NCI-H1092 (cell line): ENCODE measurements around the gene GSTP1.
"Not testable (repeated sequence)": the region's sequence is repeated elsewhere in the genome, so short reads cannot be mapped to it uniquely, and the experiment has no call there.

ENCODE experiments used
- DNase-seq: peaks from one replicate; lab custom pipeline; 2025; lab: John Stamatoyannopoulos, UW

Gene GSTP1

DNA sequence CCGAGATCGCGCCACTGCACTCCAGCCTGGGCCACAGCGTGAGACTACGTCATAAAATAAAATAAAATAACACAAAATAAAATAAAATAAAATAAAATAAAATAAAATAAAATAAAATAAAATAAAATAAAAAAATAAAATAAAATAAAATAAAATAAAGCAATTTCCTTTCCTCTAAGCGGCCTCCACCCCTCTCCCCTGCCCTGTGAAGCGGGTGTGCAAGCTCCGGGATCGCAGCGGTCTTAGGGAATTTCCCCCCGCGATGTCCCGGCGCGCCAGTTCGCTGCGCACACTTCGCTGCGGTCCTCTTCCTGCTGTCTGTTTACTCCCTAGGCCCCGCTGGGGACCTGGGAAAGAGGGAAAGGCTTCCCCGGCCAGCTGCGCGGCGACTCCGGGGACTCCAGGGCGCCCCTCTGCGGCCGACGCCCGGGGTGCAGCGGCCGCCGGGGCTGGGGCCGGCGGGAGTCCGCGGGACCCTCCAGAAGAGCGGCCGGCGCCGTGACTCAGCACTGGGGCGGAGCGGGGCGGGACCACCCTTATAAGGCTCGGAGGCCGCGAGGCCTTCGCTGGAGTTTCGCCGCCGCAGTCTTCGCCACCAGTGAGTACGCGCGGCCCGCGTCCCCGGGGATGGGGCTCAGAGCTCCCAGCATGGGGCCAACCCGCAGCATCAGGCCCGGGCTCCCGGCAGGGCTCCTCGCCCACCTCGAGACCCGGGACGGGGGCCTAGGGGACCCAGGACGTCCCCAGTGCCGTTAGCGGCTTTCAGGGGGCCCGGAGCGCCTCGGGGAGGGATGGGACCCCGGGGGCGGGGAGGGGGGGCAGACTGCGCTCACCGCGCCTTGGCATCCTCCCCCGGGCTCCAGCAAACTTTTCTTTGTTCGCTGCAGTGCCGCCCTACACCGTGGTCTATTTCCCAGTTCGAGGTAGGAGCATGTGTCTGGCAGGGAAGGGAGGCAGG is at the start of gene GSTP1:
GSTP1 (plus strand) TSS at position 566 of the 958 bp plus-strand sequence; CDS start at position 598, 32 bp downstream.
- peak; percentile 81 for DNase-seq

DNA sequence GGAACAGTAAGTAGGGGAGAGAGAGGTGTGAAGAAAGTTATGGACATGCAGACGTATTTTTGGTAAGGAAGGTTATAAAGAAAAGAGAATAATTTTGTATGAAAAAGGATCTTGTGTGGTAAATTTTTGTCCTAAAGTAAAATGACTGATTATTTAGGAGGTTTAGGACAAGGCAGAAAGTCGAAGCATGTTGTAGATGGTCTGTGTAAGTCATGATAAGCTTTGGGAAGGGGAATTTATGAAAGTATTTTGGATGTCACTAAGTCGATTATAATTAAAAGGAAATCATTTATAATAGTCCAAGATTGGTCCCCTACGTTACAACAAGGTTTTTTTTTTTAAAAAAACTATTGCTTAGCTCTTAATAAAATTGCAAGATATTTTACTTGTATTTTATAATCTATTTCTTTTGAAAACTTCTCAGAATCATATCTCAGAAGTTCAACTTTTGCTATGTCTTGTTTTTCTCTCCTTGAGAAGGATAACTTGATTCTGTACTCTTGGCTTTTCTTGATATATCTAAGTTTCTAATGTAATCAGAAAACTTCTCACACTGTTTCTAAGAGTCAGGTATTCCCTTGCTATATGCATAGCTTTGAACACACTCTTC is 49.4 kb upstream of the GSTP1 start:
- DNase-seq: no peak

DNA sequence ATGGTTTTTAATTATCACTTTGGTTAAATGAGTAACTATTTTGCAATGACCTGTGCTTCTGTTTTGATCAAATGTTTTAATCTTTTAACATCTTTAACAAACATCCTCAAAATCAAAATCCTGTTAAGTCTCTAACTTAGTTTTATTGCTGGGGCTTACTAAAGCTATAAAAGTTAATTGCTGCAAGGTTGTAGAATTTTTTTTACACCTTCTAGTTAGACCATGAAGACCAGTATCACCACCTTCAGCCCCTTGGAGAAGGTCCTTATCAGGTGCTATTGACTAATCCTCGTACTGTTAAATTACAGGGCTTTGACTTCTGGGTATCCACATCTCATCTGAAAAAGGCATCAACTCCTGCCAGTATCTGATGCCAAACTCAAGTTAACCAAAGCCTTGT is 48.1 kb upstream of the GSTP1 start:
- DNase-seq: no peak

DNA sequence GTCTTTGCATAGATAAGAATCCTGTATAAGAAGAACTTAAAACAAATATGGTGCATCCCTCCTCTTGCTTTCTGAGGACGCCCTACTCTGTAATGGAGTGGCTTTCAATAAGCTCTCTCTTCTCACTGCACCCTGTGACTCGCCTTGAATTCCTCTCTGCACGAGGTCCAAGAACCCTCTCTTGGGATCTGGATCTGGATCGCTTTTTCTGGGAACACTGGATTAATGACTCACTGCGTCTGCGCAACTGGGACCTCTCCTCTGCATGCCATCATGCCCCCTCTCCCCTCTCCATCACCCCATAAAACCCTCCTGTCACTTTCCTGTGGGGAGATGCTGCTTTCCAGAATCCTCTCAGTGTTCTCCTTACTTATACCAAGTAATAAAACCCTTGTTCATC is 45.3 kb upstream of the GSTP1 start:
- no peak for DNase-seq

DNA sequence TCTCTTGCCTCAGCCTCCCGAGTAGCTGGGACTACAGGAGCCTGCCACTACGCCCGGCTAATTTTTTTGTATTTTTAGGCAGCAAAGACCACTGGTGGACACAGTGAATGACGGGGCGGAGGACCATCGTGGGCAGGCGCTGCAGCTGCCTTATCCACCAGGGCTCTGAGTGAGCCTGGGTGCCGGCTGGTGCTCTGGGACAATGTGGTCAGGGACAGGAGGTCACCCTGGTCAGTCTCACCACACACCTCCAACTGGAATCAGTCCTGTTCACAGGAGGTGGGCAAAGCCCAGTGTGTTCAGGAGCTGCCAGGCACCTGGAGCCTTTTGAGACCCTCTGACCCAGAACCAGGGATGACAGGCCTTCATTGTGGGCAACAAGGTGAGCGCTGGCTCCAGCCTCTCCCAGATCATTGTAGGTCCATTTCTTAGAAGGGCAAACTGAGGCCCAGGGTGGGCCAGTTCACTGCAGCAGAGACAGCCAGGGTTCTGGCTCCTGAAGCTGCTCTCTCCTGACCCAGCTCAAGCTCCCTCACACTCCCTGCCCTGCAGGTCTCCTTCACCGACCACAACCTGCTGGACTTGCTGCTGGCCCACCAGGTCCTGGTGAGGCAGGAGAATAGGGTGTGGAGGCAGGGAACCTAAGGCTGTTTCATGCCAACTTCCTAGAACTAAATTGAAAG is 44.6 kb upstream of the GSTP1 start:
- DNase-seq: no peak

DNA sequence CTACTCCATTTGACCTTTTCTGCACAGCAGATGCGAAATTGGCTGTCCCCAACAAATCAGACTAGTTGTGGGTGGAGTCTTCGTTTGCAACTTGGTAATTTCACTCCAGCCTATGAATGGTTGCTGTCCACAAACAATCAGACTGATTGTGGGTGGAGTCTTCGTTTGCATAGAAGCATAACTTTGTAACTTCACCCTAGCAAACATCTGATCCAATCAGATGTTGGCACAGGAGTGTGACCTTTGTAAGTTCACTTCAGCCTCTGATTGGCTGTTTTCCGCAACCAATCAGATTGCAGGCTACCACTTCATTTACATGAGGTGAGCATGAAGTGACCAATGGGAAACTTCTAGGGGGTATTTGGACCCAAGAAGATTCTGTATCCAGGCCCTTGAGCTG is 44.1 kb upstream of the GSTP1 start:
- no peak for DNase-seq

DNA sequence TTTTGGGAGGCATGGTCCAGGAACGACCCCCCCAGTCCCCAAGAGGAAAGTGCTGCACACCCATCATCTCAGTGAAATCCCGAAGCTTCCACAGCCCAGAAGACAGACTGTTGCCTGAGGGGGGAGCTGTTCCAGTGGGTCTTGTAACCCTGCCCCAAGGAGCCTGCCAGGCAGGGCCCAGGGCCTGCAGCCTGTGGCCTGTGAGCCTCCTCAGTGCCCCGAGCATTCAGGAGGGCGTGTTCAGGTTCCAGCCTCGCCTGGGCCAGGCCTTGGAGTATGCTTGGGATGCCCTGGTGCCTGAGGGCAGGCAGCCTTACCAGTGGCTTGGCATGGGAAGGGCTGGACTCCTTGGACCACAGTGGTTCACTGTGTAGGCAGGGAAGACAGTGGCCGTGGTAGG is 42.4 kb upstream of the GSTP1 start:
- no peak for DNase-seq

DNA sequence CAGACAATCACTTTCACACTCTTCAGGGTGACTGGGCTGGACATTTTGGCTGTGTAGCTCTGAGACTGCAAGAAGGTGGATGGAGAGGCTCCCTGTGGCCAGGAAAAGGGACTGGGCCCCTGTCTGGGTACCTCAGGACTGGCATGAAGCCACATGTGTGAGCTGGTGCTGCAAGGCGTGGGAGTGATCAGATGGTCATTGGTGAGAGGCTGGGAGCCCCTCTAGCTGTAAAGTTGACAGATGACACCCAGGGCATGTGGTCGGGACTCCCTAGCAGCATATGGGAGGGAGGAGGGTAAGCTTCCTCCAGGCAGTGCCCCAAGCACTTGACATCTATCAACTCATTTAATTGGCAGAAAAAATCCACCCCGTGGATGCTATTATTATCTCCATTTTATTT is 41.4 kb upstream of the GSTP1 start:
- no peak for DNase-seq

DNA sequence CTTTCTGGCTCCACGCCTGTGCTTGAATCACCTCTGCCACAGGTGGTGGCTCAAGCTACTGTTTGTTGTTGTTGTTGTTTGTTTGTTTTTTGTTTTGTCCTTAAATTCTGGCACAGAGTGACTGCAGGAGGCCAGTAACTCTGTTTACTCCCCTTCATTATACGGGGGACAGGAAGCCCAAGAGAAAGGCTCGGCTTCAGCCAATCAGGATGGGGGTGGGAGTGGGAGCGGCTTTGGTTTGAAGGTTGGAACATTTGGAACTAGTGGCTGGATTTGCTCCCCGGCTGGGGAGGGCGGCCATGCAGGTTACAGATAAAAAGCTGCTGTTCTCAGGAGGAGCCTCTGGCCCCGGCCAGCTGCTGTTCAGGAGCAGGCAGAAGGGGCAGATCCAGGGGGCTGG is 40.6 kb upstream of the GSTP1 start:
- no peak for DNase-seq

DNA sequence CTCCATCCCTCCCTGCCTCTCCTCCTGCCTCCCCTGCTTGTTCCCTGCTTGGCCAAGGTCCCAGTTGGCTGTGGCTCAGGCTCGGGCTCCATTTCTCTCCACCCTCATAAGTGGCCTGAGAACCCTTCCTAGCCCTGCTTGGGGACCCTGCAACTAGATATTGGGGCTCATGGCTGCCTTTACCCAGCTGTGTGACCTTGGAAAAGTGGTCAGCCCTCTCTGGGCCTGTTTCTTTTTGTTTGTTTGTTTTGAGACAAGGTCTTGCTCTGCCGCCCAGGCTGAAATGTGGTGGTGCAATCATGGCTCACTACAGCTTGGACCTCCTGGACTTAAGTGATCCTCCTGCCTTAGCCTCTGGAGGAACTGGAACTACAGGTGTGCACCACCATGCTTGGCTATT is 40.0 kb upstream of the GSTP1 start:
- no peak for DNase-seq

DNA sequence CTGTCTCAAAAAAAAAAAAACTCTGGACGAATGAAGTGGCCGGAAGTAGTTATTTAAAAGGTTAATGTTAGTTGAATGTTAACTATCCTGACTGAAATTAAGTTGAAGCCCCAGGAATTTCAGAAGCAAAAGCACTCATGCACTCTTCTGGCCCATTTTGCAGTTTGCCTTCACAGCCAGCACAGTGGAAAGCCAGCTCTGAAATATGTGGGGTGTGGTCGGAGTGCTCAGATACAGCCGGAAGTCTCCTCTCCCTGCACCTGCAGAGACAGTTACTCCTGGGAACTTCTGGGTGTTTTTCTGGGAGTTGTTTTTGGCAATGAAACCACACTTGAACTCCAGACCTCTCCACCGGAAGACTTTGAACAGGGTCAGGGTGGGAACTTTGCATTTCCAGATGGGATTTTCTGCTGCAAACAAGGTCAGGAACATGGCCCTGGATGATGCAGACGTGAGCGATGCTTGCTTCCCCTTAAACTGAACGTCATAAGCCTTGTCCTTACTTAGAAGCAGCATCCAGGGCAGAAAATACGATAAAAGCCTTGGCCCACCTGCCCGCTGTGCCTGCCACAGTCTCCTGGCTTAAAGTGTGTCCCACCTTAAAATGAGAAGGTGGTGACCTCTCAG is 38.9 kb upstream of the GSTP1 start:
- no peak for DNase-seq

DNA sequence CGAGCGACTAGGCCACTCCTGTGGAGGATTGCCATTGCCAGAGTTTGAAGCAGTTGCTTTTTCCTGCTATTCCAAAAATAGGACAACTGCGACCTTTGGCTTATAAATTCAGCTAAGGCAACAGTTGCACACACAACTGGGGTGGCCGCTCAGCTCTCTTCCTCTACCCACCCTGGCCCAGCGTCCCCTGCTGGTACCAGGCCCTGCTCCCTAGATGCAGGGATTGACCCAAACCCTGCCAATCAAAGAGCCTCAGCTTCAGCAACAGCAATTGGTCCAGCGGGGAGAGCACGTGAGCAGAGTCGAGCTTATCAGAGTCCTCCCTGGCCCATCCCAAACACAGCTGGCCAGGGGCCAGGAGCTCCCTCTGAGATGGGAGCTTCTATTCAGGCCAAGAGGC is 38.3 kb upstream of the GSTP1 start:
- DNase-seq: no peak

DNA sequence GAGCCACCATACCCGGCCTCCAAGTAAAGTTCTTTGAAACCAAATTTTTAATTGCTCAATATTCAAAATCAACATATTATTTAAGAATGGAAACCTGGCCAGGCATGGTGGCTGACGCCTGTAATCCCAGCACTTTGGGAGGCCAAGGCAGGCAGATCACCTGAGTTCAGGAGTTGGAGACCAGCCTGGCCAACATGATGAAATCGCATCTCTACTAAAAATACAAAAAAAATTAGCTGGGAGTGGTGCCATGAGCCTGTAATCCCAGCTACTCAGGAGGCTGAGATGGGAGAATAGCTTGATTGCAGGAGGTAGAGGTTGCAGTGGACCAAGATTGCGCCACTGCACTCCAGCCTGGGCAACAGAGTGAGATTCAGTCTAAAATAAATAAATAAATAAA is 35.5 kb upstream of the GSTP1 start:
- not testable (repeated sequence) for DNase-seq

DNA sequence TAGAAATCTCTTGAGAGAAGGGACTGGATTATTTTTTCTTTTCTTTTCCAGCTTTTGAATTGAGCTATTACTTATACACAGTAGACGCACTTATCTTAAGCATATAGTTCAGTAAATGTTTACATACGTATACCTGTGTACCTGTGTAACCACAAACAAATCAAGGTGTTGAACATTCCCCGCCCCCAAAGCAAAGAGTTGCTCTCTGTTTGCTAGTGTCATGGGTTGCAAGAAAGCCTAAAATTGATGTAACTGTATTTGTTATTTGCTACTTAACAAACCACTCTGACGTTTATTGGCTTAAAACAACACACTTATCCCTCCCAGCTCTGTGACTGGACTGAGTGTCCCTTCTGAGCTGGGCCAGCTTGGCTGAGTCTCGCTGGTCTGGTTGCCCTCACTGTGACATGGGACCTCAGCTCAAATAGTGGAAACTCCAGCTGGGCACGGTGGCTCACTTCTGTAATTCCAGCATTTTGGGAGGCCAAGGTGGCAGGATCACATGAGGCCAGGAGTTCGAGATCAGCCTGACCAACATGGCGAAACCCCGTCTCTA is 35.0 kb upstream of the GSTP1 start:
- DNase-seq: no peak

DNA sequence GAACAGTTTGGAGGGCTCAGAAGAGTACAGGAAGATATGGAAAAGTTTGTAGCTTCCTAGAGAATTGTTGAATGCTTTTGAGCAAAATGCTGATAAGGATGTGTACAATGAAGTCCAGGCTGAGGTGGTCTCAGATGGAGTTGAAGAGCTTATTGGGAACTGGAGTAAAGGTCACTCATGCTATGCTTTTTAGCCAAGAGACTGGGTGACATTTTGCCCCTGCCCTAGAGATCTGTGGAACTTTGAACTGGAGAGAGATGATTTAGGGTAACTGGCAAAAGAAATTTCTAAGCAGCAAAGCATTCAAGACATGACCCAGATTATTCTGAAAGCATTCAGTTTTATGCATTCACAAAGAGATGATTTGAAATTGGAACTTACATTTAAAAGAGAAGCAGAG is 32.5 kb upstream of the GSTP1 start:
- no peak for DNase-seq

DNA sequence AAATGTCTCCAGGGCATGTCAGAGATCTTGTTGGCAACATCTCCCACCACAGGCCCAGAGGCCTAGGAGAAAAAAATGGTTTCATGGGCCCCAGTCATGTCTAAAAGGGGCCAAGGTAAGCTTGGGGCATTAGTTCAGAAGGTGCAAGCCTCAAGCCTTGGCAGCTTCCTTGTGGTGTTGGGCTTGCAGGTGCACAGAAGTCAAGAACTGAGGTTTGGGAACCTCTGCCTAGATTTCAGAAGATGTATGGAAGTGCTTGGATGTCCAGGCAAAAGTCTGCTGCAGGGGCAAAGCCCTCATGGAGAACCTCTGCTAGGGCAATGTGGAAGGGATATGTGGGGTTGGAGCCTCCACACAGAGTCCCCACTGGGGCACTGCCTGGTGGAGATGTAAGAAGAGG is 31.9 kb upstream of the GSTP1 start:
- DNase-seq: not testable (repeated sequence)

DNA sequence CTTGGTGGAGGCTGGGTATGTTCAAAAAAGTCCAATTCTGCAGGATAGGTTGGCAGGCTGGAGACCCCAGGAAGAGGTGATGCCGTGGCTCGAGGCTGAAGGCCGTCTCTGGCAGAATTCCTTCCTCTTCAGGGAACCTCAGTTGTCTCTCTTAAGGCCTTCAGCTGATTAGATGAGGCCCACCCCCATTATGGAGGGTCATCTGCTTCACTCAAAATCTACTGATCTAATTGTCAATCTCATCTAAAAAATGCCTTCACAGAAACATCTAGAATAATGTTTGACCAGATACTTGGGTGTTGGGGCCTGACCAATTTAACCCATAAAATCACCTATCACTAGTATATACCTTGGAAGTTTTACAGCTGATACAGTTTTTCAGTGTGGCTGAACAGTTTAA is 27.4 kb upstream of the GSTP1 start:
- DNase-seq: no peak

DNA sequence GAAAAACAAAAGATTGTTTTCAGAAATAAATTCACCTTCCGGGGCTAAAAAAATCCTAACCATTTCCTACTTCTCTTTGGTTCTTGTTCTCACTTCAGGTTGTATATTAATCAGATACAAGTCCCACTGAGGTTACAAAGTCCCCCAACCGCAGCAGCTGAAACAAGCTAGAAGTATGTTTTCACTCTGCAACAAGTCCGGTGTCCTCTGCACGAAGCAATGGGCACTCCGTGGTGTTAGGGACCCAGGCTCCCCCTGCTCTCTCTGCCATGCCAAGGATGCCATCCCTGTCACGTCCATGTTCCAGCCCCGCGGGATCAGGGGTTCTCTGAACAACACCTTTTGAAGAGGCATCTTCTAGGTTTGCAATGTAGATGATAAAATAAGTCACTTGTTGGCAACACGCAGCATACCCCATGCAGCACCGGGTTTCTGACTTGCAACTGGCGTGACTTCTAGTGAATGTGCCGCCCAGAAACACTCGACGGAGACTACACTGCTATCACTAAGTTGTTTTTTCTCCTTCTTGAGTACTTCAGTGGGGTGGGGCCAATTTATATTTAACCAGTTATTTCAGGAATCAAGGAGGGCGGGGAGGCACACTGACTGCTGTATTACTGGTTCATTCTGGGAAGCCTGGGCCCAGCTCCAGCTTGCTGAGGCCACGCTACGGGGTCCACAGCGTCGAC is 25.4 kb upstream of the GSTP1 start:
- DNase-seq: no peak

DNA sequence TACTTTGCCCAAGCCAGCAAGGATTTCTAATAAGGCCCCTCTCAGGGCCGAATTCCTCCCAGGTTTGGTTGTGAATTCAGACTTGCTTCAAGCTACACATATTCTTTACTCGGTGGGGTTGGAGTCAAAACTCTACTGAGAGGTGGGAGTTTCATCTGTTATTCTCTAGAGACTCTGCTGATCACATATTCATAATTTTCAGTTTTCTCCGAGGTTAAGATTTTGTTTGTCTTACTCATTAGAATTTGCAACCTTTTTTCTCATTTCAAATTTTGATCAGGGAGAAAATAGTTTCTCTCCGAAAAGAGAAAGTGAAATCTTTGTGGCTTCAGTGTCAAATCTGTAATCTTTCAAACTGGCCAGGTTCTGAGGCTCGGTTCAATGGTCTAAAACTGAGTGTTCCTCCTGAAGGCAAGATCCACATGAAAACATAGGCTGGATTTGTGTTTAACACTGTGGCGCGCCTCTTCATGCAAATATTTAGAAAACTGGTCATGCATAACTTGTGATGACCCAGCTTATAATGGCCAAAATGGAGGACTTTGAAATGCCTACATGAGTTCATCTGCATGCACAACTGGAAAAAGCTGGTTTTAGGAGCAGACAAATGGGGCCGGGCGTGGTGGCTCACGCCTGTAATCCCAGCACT is 21.5 kb upstream of the GSTP1 start:
- DNase-seq: no peak

DNA sequence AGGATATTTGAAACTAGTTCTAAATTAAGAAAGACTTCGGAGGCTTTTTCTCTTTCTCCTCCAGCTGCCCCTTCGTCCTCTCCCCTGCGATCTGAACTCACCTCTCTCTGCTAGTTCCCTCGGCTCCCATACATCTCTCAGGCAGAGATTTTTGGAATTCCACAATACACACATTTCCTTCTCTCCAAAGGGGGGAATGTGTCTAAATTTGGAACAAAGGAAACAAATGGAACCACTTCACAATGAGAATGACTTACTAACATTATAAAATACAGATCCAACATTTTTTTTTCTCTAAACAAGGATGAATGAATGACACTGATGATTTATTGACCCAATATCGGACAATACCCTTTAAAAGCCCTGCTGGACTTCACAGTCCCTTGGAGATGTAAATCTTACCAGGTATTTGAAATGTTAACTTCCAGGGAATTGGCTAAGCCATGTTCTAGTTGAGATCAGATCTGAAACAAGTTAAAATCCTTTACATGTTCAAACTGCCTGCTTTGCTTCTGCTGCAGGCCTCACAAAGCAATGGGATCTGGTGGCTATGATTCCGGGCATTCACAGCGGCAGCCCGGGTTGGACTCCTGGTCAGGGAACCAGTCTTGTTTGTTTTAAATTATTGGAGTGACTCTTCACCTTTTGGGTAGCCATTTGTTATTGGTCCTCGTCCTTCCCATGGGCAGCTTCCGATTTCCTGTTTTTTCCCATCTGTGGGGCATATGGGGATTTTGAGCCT is 20.5 kb upstream of the GSTP1 start:
- no peak for DNase-seq
